Thymus (tissue), 11 donors: ENCODE results near the gene PNPLA1. TPM values are rescaled to one million over a fixed set of nuclear protein-coding genes. Genes with fewer than 3 reads are reported as not detected.

Experiments used
- DNase-seq, 9 donors: peaks; one replicate each; pipeline ENCODE4 v3.0.0-alpha.2; 2013; ENCODE audit warnings: low spot score in 9 of 9, low read depth in 6 of 9, missing footprints in 1 of 9
- H3K27ac ChIP-seq, 2 donors: one replicate each; pipeline ENCODE4 v1.5.1; 2013; ENCODE audit warnings: control low read depth in 1 of 2, low read depth in 1 of 2, low read length in 1 of 2, mild to moderate bottlenecking in 1 of 2, moderate library complexity in 1 of 2
- H3K27me3 ChIP-seq, 2 donors: one replicate each; pipeline ENCODE4 v1.5.1; 2013; ENCODE audit warnings: low read length in 1 of 2; ENCODE audit not compliant: control insufficient read depth in 2 of 2, insufficient read depth in 1 of 2
- H3K36me3 ChIP-seq, 2 donors: one replicate each; pipeline ENCODE4 v1.5.1; 2013; ENCODE audit warnings: low read length in 1 of 2, mild to moderate bottlenecking in 1 of 2, moderate library complexity in 1 of 2; ENCODE audit not compliant: control insufficient read depth in 2 of 2, insufficient read depth in 2 of 2
- H3K4me1 ChIP-seq, 2 donors: one replicate each; pipeline ENCODE4 v1.5.1; 2013; ENCODE audit warnings: low read length in 2 of 2; ENCODE audit not compliant: control insufficient read depth in 2 of 2, insufficient read depth in 2 of 2
- H3K4me3 ChIP-seq, 2 donors: one replicate each; pipeline ENCODE4 v1.5.1; 2013; ENCODE audit warnings: low read length in 2 of 2, control low read depth in 1 of 2, mild to moderate bottlenecking in 1 of 2
- H3K9me3 ChIP-seq, 2 donors: one replicate each; pipeline ENCODE4 v1.5.1; 2013; ENCODE audit warnings: low read length in 1 of 2, mild to moderate bottlenecking in 1 of 2; ENCODE audit not compliant: control insufficient read depth in 2 of 2, insufficient read depth in 1 of 2
- WGBS: extraction: QIAGEN DNeasy Blood & Tissue Kit; methylation state at CpG from one replicate; pipeline ENCODE4 v1.1.7; 2013; 5-methylcytosine and 5-hydroxymethylcytosine counted together
- polyA plus RNA-seq: library from polyadenylated mRNA; stranded (reverse); fragments of 200-250 nt; gene quantifications from one replicate; pipeline ENCODE4 v1.2.3, GENCODE V29; 2013
- total RNA-seq: library from RNA; stranded (reverse); fragments of 120-200 nt; gene quantifications from one replicate; pipeline ENCODE4 v1.2.4, GENCODE V29; 2013
- donor health status: healthy.

The PNPLA1 gene
- total and polyA plus RNA-seq, 2 donors, result 0.09 to 0.21 TPM

- Histone ChIP-seq H3K27me3 (peaks cover 7 to 28% of the 10 kb centered on the region in 2 donors), H3K27ac (no peak overlapping the region), H3K4me1 (peaks cover 0 to 7% of the 10 kb centered on the region in 2 donors), H3K4me3 (no peak overlapping the region), H3K9me3 (no peaks in the 10 kb centered on the region), H3K36me3 (no peaks in the 10 kb centered on the region)
- peak in 2 of 9 donors; percentile 12 to 18 for DNase-seq
- 89% methylated on average over 7 of the region's 7 CpGs for WGBS
Measured at GRCh38 chr6:36289281-36289878, 19.5 kb downstream of the PNPLA1 start.

- WGBS, result 80% methylated on average over 23 of the region's 23 CpGs
- Histone ChIP-seq H3K36me3 (no peaks in the 10 kb centered on the region), H3K9me3 (no peaks in the 10 kb centered on the region), H3K4me1 (peaks cover 0 to 7% of the 10 kb centered on the region in 2 donors), H3K4me3 (no peak overlapping the region), H3K27me3 (peaks cover 0 to 19% of the 10 kb centered on the region in 2 donors), H3K27ac (no peak overlapping the region)
- no peak for DNase-seq
Measured at GRCh38 chr6:36290668-36291620, 21.1 kb downstream of the PNPLA1 start.

GRCh38 chr6:36292170-36292569, 22.3 kb downstream of the PNPLA1 start:
- Histone ChIP-seq H3K27me3 (peaks cover 0 to 11% of the 10 kb centered on the region in 2 donors), H3K36me3 (no peaks in the 10 kb centered on the region), H3K4me3 (no peak overlapping the region), H3K9me3 (no peaks in the 10 kb centered on the region), H3K27ac (no peak overlapping the region), H3K4me1 (peaks cover 0 to 4% of the 10 kb centered on the region in 2 donors)
- 77% methylated on average over 6 of the region's 6 CpGs for WGBS
- no peak for DNase-seq

GRCh38 chr6:36296240-36296639, 26.4 kb downstream of the PNPLA1 start:
- WGBS, result 79% methylated on average over 1 of the region's 1 CpG
- Histone ChIP-seq H3K27ac (no peak overlapping the region), H3K9me3 (no peaks in the 10 kb centered on the region), H3K27me3 (peaks cover 0 to 15% of the 10 kb centered on the region in 2 donors), H3K4me3 (no peak overlapping the region), H3K36me3 (no peaks in the 10 kb centered on the region), H3K4me1 (no peaks in the 10 kb centered on the region)
- DNase-seq, result no peak

- H3K27ac ChIP-seq, result no peak overlapping the region
- no peak for DNase-seq
- no peaks in the 10 kb centered on the region for H3K36me3 ChIP-seq
- H3K4me3 ChIP-seq, result no peak overlapping the region
- 93% methylated on average over 6 of the region's 6 CpGs for WGBS
- peaks cover 0 to 17% of the 10 kb centered on the region in 2 donors for H3K27me3 ChIP-seq
- no peaks in the 10 kb centered on the region for H3K4me1 ChIP-seq
- H3K9me3 ChIP-seq, result no peaks in the 10 kb centered on the region
Measured at GRCh38 chr6:36297051-36297450, 27.2 kb downstream of the PNPLA1 start.

- H3K27ac ChIP-seq, result no peak overlapping the region
- 97% methylated on average over 7 of the region's 7 CpGs for WGBS
Measured at GRCh38 chr6:36297511-36297910, 27.7 kb downstream of the PNPLA1 start.

GRCh38 chr6:36298027-36298426, 28.2 kb downstream of the PNPLA1 start:
- Histone ChIP-seq H3K27me3 (peaks cover 0 to 19% of the 10 kb centered on the region in 2 donors), H3K4me3 (no peak overlapping the region), H3K9me3 (no peaks in the 10 kb centered on the region), H3K4me1 (no peaks in the 10 kb centered on the region), H3K36me3 (no peaks in the 10 kb centered on the region), H3K27ac (no peak overlapping the region)
- 98% methylated on average over 4 of the region's 4 CpGs for WGBS
- no peak for DNase-seq

More at GRCh38 chr6:36297511-36297910, 27.7 kb downstream of the PNPLA1 start:
- H3K4me3 ChIP-seq, result no peak overlapping the region
- no peaks in the 10 kb centered on the region for H3K9me3 ChIP-seq
- peaks cover 0 to 19% of the 10 kb centered on the region in 2 donors for H3K27me3 ChIP-seq
- no peaks in the 10 kb centered on the region for H3K4me1 ChIP-seq
- H3K36me3 ChIP-seq, result no peaks in the 10 kb centered on the region
- DNase-seq, result no peak

- Histone ChIP-seq H3K4me3 (no peak overlapping the region), H3K9me3 (no peaks in the 10 kb centered on the region), H3K27ac (no peak overlapping the region), H3K4me1 (no peaks in the 10 kb centered on the region), H3K36me3 (no peaks in the 10 kb centered on the region), H3K27me3 (peaks cover 0 to 10% of the 10 kb centered on the region in 2 donors)
- 93% methylated on average over 10 of the region's 10 CpGs for WGBS
- no peak for DNase-seq
Measured at GRCh38 chr6:36301085-36301658, 31.3 kb downstream of the PNPLA1 start.

- DNase-seq, result no peak
- 89% methylated on average over 7 of the region's 7 CpGs for WGBS
Measured at GRCh38 chr6:36301781-36302180, 31.9 kb downstream of the PNPLA1 start.

More at GRCh38 chr6:36301781-36302180, 31.9 kb downstream of the PNPLA1 start:
- Histone ChIP-seq H3K36me3 (no peaks in the 10 kb centered on the region), H3K9me3 (no peaks in the 10 kb centered on the region), H3K4me3 (no peak overlapping the region), H3K27me3 (peaks cover 0 to 8% of the 10 kb centered on the region in 2 donors), H3K4me1 (no peaks in the 10 kb centered on the region), H3K27ac (no peak overlapping the region)
